Osteocyte (in vitro differentiated cells): ENCODE results near the gene C22orf39. TPM values are rescaled to one million over a fixed set of nuclear protein-coding genes. Genes with fewer than 3 reads are reported as not detected.

Experiments used
- DNase-seq: peaks from one replicate; pipeline ENCODE4 v3.0.0; 2021; ENCODE audit warnings: mixed read lengths; ENCODE audit not compliant: unreplicated experiment; ENCODE audit errors: extremely low spot score
- H3K27ac Mint-ChIP-seq: one replicate; pipeline ENCODE4 v1.8.0; 2021; ENCODE audit warnings: mild to moderate bottlenecking, mixed read lengths; ENCODE audit not compliant: unreplicated experiment
- H3K27me3 Mint-ChIP-seq: one replicate; pipeline ENCODE4 v1.8.0; 2021; ENCODE audit warnings: mixed read lengths; ENCODE audit not compliant: unreplicated experiment
- H3K36me3 Mint-ChIP-seq: one replicate; pipeline ENCODE4 v1.8.0; 2021; ENCODE audit warnings: mixed read lengths; ENCODE audit not compliant: unreplicated experiment
- H3K4me1 Mint-ChIP-seq: one replicate; pipeline ENCODE4 v1.8.0; 2021; ENCODE audit warnings: mixed read lengths; ENCODE audit not compliant: unreplicated experiment
- H3K4me3 Mint-ChIP-seq: one replicate; pipeline ENCODE4 v1.8.0; 2021; ENCODE audit warnings: mild to moderate bottlenecking, moderate library complexity, mixed read lengths; ENCODE audit not compliant: unreplicated experiment
- H3K9me3 Mint-ChIP-seq: one replicate; pipeline ENCODE4 v1.8.0; 2021; ENCODE audit warnings: mixed read lengths; ENCODE audit not compliant: unreplicated experiment
- CTCF ChIP-seq: fragments of 200-600 bp; sonication (generic); IDR thresholded peaks from 2 replicates; pipeline ENCODE4 v1.5.0; 2021; ENCODE audit warnings: antibody characterized with exemption, mild to moderate bottlenecking, moderate library complexity
- total RNA-seq: library from RNA; stranded (reverse); gene quantifications from 2 replicates; pipeline ENCODE4 v1.2.1, GENCODE V29; 2021

The C22orf39 gene
- total RNA-seq, 1 donor from 2014 or later = 30.1 TPM

DNA sequence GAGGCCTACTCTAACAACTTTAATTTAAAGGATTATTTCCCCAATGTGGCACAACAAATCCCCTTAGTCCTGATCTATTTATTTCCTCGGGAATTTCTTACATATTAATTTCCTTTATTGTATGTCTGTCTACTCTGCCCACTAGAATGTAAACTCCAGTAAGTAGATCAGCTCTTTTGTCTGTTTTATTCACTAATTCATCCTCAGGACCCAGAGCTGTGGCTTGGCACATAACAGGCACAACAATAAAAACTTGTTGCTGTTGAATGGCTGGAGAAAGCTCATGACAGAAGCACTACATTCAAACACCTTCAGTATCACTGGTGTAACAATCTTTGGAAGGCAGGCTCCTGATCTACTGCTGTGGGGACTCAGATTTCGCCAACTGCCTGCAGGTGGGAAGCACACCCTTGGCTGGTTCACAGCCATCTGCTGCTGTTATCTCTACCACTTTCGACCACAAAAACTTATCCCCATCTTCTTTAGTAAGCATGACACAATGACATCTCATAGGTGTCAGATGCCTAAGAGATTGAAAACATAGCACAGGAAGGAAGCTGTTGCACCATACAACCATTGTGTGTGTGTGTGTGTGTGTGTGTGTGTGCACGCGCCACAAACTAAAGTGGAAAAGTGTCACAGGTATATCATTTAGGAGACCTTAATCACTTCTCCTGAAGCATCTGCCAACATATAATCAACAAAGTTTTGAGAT is 27.9 kb downstream of the C22orf39 start:
- Mint-ChIP-seq H3K9me3 (no peaks in the 10 kb centered on the region), H3K4me1 (peaks cover 20% of the 10 kb centered on the region), H3K27ac (no peak overlapping the region), H3K4me3 (no peak overlapping the region), H3K36me3 (peaks cover 8% of the 10 kb centered on the region), H3K27me3 (no peaks in the 10 kb centered on the region)
- TF ChIP-seq CTCF = no peak
- no peak for DNase-seq

DNA sequence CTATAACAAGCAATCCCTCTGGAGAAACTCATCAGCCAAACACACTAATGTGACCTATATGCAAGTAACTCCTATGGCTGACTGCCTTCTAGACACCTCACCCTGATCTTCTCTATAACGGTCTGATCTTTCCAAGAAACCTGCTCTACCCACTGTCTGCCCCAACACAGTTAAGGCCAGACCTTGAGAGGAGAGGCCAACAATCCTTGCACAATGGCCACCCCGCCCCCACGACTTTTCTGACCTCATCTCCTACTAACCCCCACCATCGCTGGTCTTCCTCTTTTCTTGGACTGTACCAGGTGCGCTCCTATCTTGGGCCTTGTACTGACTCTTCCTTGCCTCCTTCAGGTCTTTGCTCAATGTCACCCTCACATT is 28.4 kb downstream of the C22orf39 start:
- Mint-ChIP-seq H3K4me3 (no peak overlapping the region), H3K27me3 (no peaks in the 10 kb centered on the region), H3K4me1 (peaks cover 20% of the 10 kb centered on the region), H3K9me3 (no peaks in the 10 kb centered on the region), H3K27ac (no peak overlapping the region), H3K36me3 (peaks cover 8% of the 10 kb centered on the region)
- no peak for TF ChIP-seq CTCF
- DNase-seq = no peak

DNA sequence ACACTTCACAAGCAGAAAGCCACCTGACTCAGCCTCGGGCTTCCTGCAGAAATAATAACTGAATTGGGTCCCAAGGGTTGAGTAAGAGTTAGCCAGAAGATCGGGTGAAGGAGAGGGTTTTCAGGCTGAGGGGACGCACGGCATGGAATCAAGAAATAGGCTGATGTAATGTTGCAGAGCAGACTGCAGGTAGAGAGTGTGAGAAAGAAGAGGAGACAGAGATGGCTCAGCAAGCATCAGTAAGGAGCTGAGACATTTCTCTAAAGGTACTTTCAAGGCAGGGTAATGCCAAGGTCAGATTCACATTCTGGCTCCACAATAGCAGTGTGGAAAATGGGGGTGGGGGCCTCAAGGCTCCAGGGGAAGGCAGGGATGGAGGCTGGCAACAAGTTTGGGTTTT is 34.6 kb downstream of the C22orf39 start:
- Mint-ChIP-seq H3K36me3 (peaks cover 19% of the 10 kb centered on the region), H3K27ac (no peak overlapping the region), H3K4me1 (peaks cover 1% of the 10 kb centered on the region), H3K27me3 (no peaks in the 10 kb centered on the region), H3K4me3 (no peak overlapping the region), H3K9me3 (no peaks in the 10 kb centered on the region)
- no peak for TF ChIP-seq CTCF
- no peak for DNase-seq

DNA sequence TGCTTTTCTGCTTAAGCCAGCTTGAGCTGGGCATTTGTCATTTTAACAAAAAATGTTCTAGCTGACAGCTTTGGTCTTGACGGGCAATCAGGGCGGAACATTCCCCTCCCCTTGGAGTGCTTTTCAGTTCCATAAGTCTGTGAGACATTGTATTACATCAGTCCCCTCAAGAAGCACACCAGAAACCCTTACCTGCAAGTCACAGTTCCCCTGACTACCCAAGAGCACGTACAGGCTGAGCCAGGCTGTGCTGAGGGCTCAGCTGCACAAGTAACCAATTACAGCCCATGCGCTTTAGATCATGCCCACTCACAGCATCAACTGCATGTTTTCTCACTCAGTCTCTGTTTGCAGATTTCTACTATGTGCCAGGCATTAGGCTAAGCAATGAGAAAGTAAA is 35.0 kb downstream of the C22orf39 start:
- H3K27ac Mint-ChIP-seq = no peak overlapping the region
- no peak for TF ChIP-seq CTCF
- no peaks in the 10 kb centered on the region for H3K27me3 Mint-ChIP-seq
- H3K4me3 Mint-ChIP-seq = no peak overlapping the region
- no peaks in the 10 kb centered on the region for H3K9me3 Mint-ChIP-seq
- peaks cover 1% of the 10 kb centered on the region for H3K4me1 Mint-ChIP-seq
- DNase-seq = no peak
- peaks cover 20% of the 10 kb centered on the region for H3K36me3 Mint-ChIP-seq

DNA sequence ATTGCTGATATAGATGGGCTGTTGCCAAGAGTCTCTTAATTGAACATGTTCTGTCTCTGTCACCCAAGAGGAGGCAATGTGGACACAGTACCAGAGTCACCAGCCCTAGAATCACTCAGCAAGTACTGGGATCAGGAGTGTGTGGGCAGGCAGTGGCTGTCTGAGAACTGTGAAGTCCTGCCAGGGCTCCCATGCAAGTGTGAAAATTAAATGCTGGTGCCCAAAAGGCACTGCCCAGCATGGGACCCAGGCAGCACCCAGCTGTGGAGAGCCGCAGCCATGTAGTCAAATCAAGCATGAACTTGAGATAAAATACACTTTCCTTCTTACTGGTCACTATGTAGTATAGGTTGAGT is 35.8 kb downstream of the C22orf39 start:
- H3K36me3 Mint-ChIP-seq = peaks cover 28% of the 10 kb centered on the region
- H3K4me1 Mint-ChIP-seq = peaks cover 1% of the 10 kb centered on the region
- H3K27ac Mint-ChIP-seq = no peak overlapping the region
- H3K27me3 Mint-ChIP-seq = no peaks in the 10 kb centered on the region
- no peaks in the 10 kb centered on the region for H3K9me3 Mint-ChIP-seq
- H3K4me3 Mint-ChIP-seq = no peak overlapping the region
- no peak for TF ChIP-seq CTCF
- DNase-seq = no peak
